SK-N-SH (cell line): Measurements from ENCODE around the gene TUBB3. TPM values are rescaled to one million over a fixed set of nuclear protein-coding genes. Genes with fewer than 3 reads are reported as not detected.

ENCODE experiments used
- CTCF ChIA-PET: fragments of 300-600, 350-600 bp; formaldehyde crosslinking; extraction: SDS; loops from one replicate; lab custom pipeline; 2021; lab: Yijun Ruan, JAX
- POLR2A ChIA-PET: fragments of 350-600 bp; sonication (Branson Sonifier 250); formaldehyde crosslinking; extraction: SDS; loops from one replicate; lab custom pipeline; 2020; ENCODE audit warnings: antibody characterized with exemption, inconsistent platforms; lab: Yijun Ruan, JAX
- DNase-seq: peaks from one replicate; pipeline ENCODE4 v3.0.0; 2012
- H2AFZ ChIP-seq: fragments of 200-600 bp; sonication (generic); 2 replicates; pipeline ENCODE4 v1.8.1; 2016; ENCODE audit warnings: antibody characterized with exemption, mild to moderate bottlenecking, low read depth
- H3F3A ChIP-seq: fragments of 200-600 bp; sonication (generic); replicated peaks from 2 replicates; pipeline ENCODE3; 2016; ENCODE audit warnings: antibody characterized with exemption, mild to moderate bottlenecking; ENCODE audit not compliant: insufficient read depth
- H3K27ac ChIP-seq, 2 experiments: fragments of 200-500 bp in 1 of 2; fragments of 200-600 bp in 1 of 2; sonication (Bioruptor generic) in 1 of 2; sonication (generic), shearing (Covaris generic) in 1 of 2; 2 replicates each; pipeline versions ENCODE4 v1.5.1 to v1.6.1; 2014 to 2016; ENCODE audit warnings: low read depth in 2 of 2, inconsistent platforms in 1 of 2, low read length in 1 of 2, mild to moderate bottlenecking in 1 of 2, mixed read lengths in 1 of 2
- H3K27me3 ChIP-seq: fragments of 200-600 bp; sonication (generic), shearing (Covaris generic); 2 replicates; pipeline ENCODE4 v1.6.1; 2016; ENCODE audit warnings: mixed run types; ENCODE audit not compliant: insufficient read depth
- H3K36me3 ChIP-seq, 2 experiments: fragments of 200-500 bp in 1 of 2; fragments of 200-600 bp in 1 of 2; sonication (Bioruptor generic) in 1 of 2; sonication (generic) in 1 of 2; replicated peaks in 1 of 2; 2 replicates each; pipeline versions ENCODE3 to v1.5.1; 2014 to 2016; ENCODE audit warnings: low read length in 1 of 2, mild to moderate bottlenecking in 1 of 2; ENCODE audit not compliant: insufficient read depth in 2 of 2, control insufficient read depth in 1 of 2
- H3K4me1 ChIP-seq, 2 experiments: fragments of 200-500 bp in 1 of 2; fragments of 200-600 bp in 1 of 2; sonication (Bioruptor generic) in 1 of 2; sonication (generic), shearing (Covaris generic) in 1 of 2; 2 replicates each; pipeline versions ENCODE4 v1.5.1 to v1.6.1; 2014 to 2016; ENCODE audit warnings: low read depth in 1 of 2, low read length in 1 of 2, mixed run types in 1 of 2; ENCODE audit not compliant: insufficient read depth in 2 of 2, control insufficient read depth in 1 of 2
- H3K4me2 ChIP-seq: fragments of 200-600 bp; sonication (generic), shearing (Covaris generic); 2 replicates; pipeline ENCODE4 v1.6.1; 2017; ENCODE audit warnings: mixed run types
- H3K4me3 ChIP-seq, 2 experiments: fragments of 200-500 bp in 1 of 2; fragments of 200-600 bp in 1 of 2; sonication (Bioruptor generic) in 1 of 2; sonication (generic), shearing (Covaris generic) in 1 of 2; 2 replicates each; pipeline versions ENCODE4 v1.5.1 to v1.8.1; 2014 to 2016; ENCODE audit warnings: low read depth in 2 of 2, inconsistent platforms in 1 of 2, low read length in 1 of 2, mild to moderate bottlenecking in 1 of 2, mixed read lengths in 1 of 2, moderate library complexity in 1 of 2
- H3K79me2 ChIP-seq: fragments of 200-600 bp; sonication (generic); 2 replicates; pipeline ENCODE4 v1.8.1; 2017; ENCODE audit warnings: mild to moderate bottlenecking; ENCODE audit not compliant: insufficient read depth
- H3K9ac ChIP-seq: fragments of 200-600 bp; sonication (generic); 2 replicates; pipeline ENCODE4 v1.6.1; 2017; ENCODE audit warnings: mixed run types
- H3K9me2 ChIP-seq: fragments of 200-600 bp; sonication (generic); 2 replicates; pipeline ENCODE4 v1.6.1; 2017; ENCODE audit warnings: mixed run types
- H3K9me3 ChIP-seq: fragments of 200-600 bp; sonication (generic); 2 replicates; pipeline ENCODE4 v1.6.1; 2017; ENCODE audit warnings: mixed run types, mild to moderate bottlenecking, moderate library complexity
- H4K20me1 ChIP-seq: fragments of 200-600 bp; sonication (generic); 2 replicates; pipeline ENCODE4 v1.6.1; 2017; ENCODE audit warnings: mild to moderate bottlenecking, mixed run types; ENCODE audit not compliant: insufficient read depth
- CHD2 ChIP-seq: fragments of 150-350 bp; IDR thresholded peaks from 2 replicates; pipeline ENCODE4 v1.6.1; 2018; ENCODE audit warnings: low read length; ENCODE audit not compliant: partially characterized antibody
- ELF1 ChIP-seq: IDR thresholded peaks from 2 replicates; pipeline ENCODE4 v1.4.0; 2012
- EP300 ChIP-seq, 2 experiments: IDR thresholded peaks; 2 replicates each; pipeline versions ENCODE4 v1.4.0 to v1.6.1; 2012; ENCODE audit warnings: borderline replicate concordance in 1 of 2, low read depth in 1 of 2, low read length in 1 of 2
- GABPA ChIP-seq: IDR thresholded peaks from 2 replicates; pipeline ENCODE4 v1.4.0; 2012; ENCODE audit warnings: low read depth, mild to moderate bottlenecking
- GATA2 ChIP-seq: sonication (generic); formaldehyde crosslinking; IDR thresholded peaks from 2 replicates; pipeline ENCODE4 v1.5.0; 2020; ENCODE audit warnings: mild to moderate bottlenecking, missing genetic modification reagents
- IRF3 ChIP-seq: fragments of 150-350 bp; IDR thresholded peaks from 2 replicates; pipeline ENCODE4 v1.6.1; 2016; ENCODE audit warnings: mild to moderate bottlenecking, low read depth, low read length
- JUND ChIP-seq: IDR thresholded peaks from 2 replicates; pipeline ENCODE4 v1.4.0; 2012
- MXI1 ChIP-seq: IDR thresholded peaks from 2 replicates; pipeline ENCODE4 v1.6.1; 2012; ENCODE audit warnings: mild to moderate bottlenecking, low read depth, low read length, improper control_type of control experiment
- NFIC ChIP-seq: IDR thresholded peaks from 2 replicates; pipeline ENCODE4 v1.4.0; 2012; ENCODE audit warnings: borderline replicate concordance
- NRF1 ChIP-seq: IDR thresholded peaks from 2 replicates; pipeline ENCODE4 v1.6.1; 2012; ENCODE audit warnings: low read depth, mild to moderate bottlenecking, low read length
- POLR2AphosphoS5 ChIP-seq: IDR thresholded peaks from 2 replicates; pipeline ENCODE4 v1.6.1; 2012; ENCODE audit warnings: low read depth, low read length
- RAD21 ChIP-seq: IDR thresholded peaks from 2 replicates; pipeline ENCODE4 v1.6.1; 2012; ENCODE audit warnings: mild to moderate bottlenecking, low read length
- RFX5 ChIP-seq: IDR thresholded peaks from 2 replicates; pipeline ENCODE4 v1.6.1; 2012; ENCODE audit warnings: mild to moderate bottlenecking, improper control_type of control experiment, low read length
- RXRA ChIP-seq: IDR thresholded peaks from 2 replicates; pipeline ENCODE4 v1.4.0; 2012; ENCODE audit warnings: low read depth, mild to moderate bottlenecking, borderline replicate concordance
- SIN3A ChIP-seq: IDR thresholded peaks from 2 replicates; pipeline ENCODE4 v1.6.1; 2012; ENCODE audit warnings: low read depth, mild to moderate bottlenecking, low read length, moderate library complexity, borderline replicate concordance
- SMC3 ChIP-seq: IDR thresholded peaks from 2 replicates; pipeline ENCODE4 v1.6.1; 2012; ENCODE audit warnings: low read depth, low read length, improper control_type of control experiment
- TEAD4 ChIP-seq: IDR thresholded peaks from 2 replicates; pipeline ENCODE4 v1.4.0; 2012; ENCODE audit warnings: mild to moderate bottlenecking, borderline replicate concordance; ENCODE audit not compliant: insufficient read depth
- WGBS: methylation state at CpG from one replicate; pipeline ENCODE4 v1.1.6; 2017; ENCODE audit warnings: low lambda C conversion rate; 5-methylcytosine and 5-hydroxymethylcytosine counted together
- polyA plus RNA-seq, 3 experiments: library from polyadenylated mRNA; depleted of rRNA; stranded (reverse); fragments of >200 nt; gene quantifications; 2 replicates each; pipeline ENCODE4 v1.2.3, GENCODE V29; 2012
- TF ChIP-seq, protein P1 (sequence below): fragments of 200-600 bp; sonication (generic); IDR thresholded peaks from 2 replicates; pipeline ENCODE4 v1.6.1; 2017; ENCODE audit warnings: antibody characterized with exemption, mild to moderate bottlenecking, moderate library complexity

TUBB3 gene
- polyA plus RNA-seq, 1 of the 3 experiments (the other 2 are of a cell fraction), result 428 TPM

- TF ChIP-seq RAD21, result no peak
- TF ChIP-seq RXRA, result no peak
- no peak for TF ChIP-seq SIN3A
- TF ChIP-seq, all 33 proteins: peak for 0
- no peak overlapping the region for H3K4me2 ChIP-seq
- H3K79me2 ChIP-seq, result peaks cover 8% of the 10 kb centered on the region; the same call in 1 of the 2 replicates
- peaks cover 36 to 70% of the 10 kb centered on the region in 2 experiments for H3K36me3 ChIP-seq
- no peaks in the 10 kb centered on the region for H3K4me1 ChIP-seq
- H3K9me2 ChIP-seq, result no peaks in the 10 kb centered on the region
- H3K4me3 ChIP-seq, result no peak overlapping the region
- ChIA-PET POLR2A (no interaction called here), CTCF (interaction anchor here (0.9 to 3.0 kb wide), 2 partner anchors 9 to 15 kb away, joined by 3 to 14 read pairs; no protein-coding TSS in a partner anchor)
- H3K9ac ChIP-seq, result no peak overlapping the region
- H3K27me3 ChIP-seq, result no peaks in the 10 kb centered on the region
- WGBS, result 97% methylated on average over 23 of the region's 26 CpGs
- DNase-seq, result no peak
- H4K20me1 ChIP-seq, result 0 out of 2 replicates have a peak, but pooled peaks cover 15% of the 10 kb centered on the region
- H3K9me3 ChIP-seq, result no peaks in the 10 kb centered on the region
- no peaks in the 10 kb centered on the region for H3F3A ChIP-seq
- H2AFZ ChIP-seq, result no peak overlapping the region
- no peak overlapping the region for H3K27ac ChIP-seq
Measured at GRCh38 chr16:89895482-89896250, 27.5 kb upstream of the TUBB3 start.

GRCh38 chr16:89897204-89897603 lies 25.9 kb upstream of the TUBB3 start:
- H3K27me3 ChIP-seq, result no peaks in the 10 kb centered on the region
- no peak overlapping the region for H2AFZ ChIP-seq
- no peaks in the 10 kb centered on the region for H3K9me3 ChIP-seq
- POLR2A ChIA-PET, result interaction anchor here (1.0 kb wide), 1 partner anchor 16 kb away, joined by 4 read pairs; no protein-coding TSS in a partner anchor
- H3K36me3 ChIP-seq, result peaks cover 36 to 64% of the 10 kb centered on the region in 2 experiments
- H3K9ac ChIP-seq, result no peak overlapping the region
- H3K9me2 ChIP-seq, result no peaks in the 10 kb centered on the region
- no peaks in the 10 kb centered on the region for H3F3A ChIP-seq
- TF ChIP-seq IRF3 (no peak), NRF1 (no peak), GATA2 (CRISPR knock-in tag) (no peak), RXRA (no peak), POLR2AphosphoS5 (no peak), MXI1 (no peak), GABPA (no peak), JUND (no peak), RFX5 (no peak), EP300 (IDR thresholded peaks at IDR 0.05; ENCODE audit: borderline replicate concordance in 1 of 2, low read depth in 1 of 2, low read length in 1 of 2) (no peak), SMC3 (no peak), NFIC (no peak), TEAD4 (no peak), ELF1 (no peak), SIN3A (no peak), CHD2 (no peak)
- TF ChIP-seq, protein P1, sequence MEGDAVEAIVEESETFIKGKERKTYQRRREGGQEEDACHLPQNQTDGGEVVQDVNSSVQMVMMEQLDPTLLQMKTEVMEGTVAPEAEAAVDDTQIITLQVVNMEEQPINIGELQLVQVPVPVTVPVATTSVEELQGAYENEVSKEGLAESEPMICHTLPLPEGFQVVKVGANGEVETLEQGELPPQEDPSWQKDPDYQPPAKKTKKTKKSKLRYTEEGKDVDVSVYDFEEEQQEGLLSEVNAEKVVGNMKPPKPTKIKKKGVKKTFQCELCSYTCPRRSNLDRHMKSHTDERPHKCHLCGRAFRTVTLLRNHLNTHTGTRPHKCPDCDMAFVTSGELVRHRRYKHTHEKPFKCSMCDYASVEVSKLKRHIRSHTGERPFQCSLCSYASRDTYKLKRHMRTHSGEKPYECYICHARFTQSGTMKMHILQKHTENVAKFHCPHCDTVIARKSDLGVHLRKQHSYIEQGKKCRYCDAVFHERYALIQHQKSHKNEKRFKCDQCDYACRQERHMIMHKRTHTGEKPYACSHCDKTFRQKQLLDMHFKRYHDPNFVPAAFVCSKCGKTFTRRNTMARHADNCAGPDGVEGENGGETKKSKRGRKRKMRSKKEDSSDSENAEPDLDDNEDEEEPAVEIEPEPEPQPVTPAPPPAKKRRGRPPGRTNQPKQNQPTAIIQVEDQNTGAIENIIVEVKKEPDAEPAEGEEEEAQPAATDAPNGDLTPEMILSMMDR, result no peak
- TF ChIP-seq, all 33 proteins: peak for 0
- Histone ChIP-seq H3K79me2 (no peaks in the 10 kb centered on the region), H3K27ac (no peak overlapping the region), H3K4me3 (no peak overlapping the region), H4K20me1 (0 out of 2 replicates have a peak, but pooled peaks cover 2% of the 10 kb centered on the region), H3K4me1 (no peaks in the 10 kb centered on the region), H3K4me2 (no peak overlapping the region)
- CTCF ChIA-PET, result no interaction called here
- no peak for DNase-seq
- WGBS, result 94% methylated on average over 10 of the region's 11 CpGs
